SU-DHL-6 (cell line): Measurements from ENCODE around the gene NYAP2.

Experiments
- H2AFZ ChIP-seq: fragments of 200-600 bp; sonication (generic); 2 replicates; pipeline ENCODE4 v1.6.1; 2014; ENCODE audit warnings: low read depth, mild to moderate bottlenecking, moderate library complexity, mixed read lengths, antibody characterized with exemption, low read length; ENCODE audit not compliant: severe bottlenecking
- H3F3A ChIP-seq: fragments of 200-600 bp; shearing (Covaris generic); 2 replicates; pipeline ENCODE4 v1.6.0; 2016; ENCODE audit warnings: antibody characterized with exemption, mild to moderate bottlenecking; ENCODE audit not compliant: insufficient read depth
- H3K27ac ChIP-seq: fragments of 200-600 bp; sonication (generic); 2 replicates; pipeline ENCODE4 v1.5.1; 2016; ENCODE audit warnings: low read depth, mild to moderate bottlenecking, low read length, moderate library complexity, mixed read lengths
- H3K27me3 ChIP-seq: fragments of 200-600 bp; sonication (generic), shearing (Covaris generic); 2 replicates; pipeline ENCODE4 v1.6.0; 2014; ENCODE audit warnings: mild to moderate bottlenecking, low read length
- H3K36me3 ChIP-seq: fragments of 200-600 bp; sonication (generic); 2 replicates; pipeline ENCODE4 v1.6.1; 2014; ENCODE audit warnings: mild to moderate bottlenecking, low read length, mixed read lengths
- H3K4me2 ChIP-seq: fragments of 300-600, 200-600 bp; shearing (Covaris generic), sonication (generic); 2 replicates; pipeline ENCODE4 v1.6.0; 2014; ENCODE audit warnings: low read length, low read depth, mild to moderate bottlenecking; ENCODE audit not compliant: poor library complexity, severe bottlenecking
- H3K4me3 ChIP-seq: fragments of 200-600 bp; sonication (generic); 2 replicates; pipeline ENCODE4 v1.5.1; 2014; ENCODE audit warnings: antibody characterized with exemption, low read length, mild to moderate bottlenecking, mixed read lengths; ENCODE audit not compliant: insufficient read depth, poor library complexity, severe bottlenecking
- H3K79me2 ChIP-seq: fragments of 200-600 bp; sonication (generic); 2 replicates; pipeline ENCODE4 v1.6.1; 2014; ENCODE audit warnings: mild to moderate bottlenecking, low read length, moderate library complexity; ENCODE audit not compliant: insufficient read depth
- H3K9ac ChIP-seq: fragments of 200-600 bp; sonication (generic); 2 replicates; pipeline ENCODE4 v1.7.0; 2014; ENCODE audit warnings: mild to moderate bottlenecking, low read length
- H3K9me2 ChIP-seq: fragments of 200-600 bp; sonication (generic); replicated peaks from 2 replicates; pipeline ENCODE4 v1.6.1; 2014; ENCODE audit warnings: low read length; ENCODE audit not compliant: insufficient read depth
- H3K9me3 ChIP-seq: fragments of 200-600 bp; sonication (generic); 2 replicates; pipeline ENCODE4 v1.6.1; 2014; ENCODE audit warnings: low read length, mixed read lengths; ENCODE audit not compliant: insufficient read depth
- H4K20me1 ChIP-seq: fragments of 200-600 bp; sonication (generic); 2 replicates; pipeline ENCODE4 v1.6.1; 2014; ENCODE audit warnings: low read depth, mild to moderate bottlenecking, antibody characterized with exemption, low read length, moderate library complexity, mixed read lengths
- CTCF ChIP-seq: fragments of 200-600 bp; sonication (generic); IDR thresholded peaks from one replicate; pipeline ENCODE4 v1.5.1; 2017; ENCODE audit warnings: antibody characterized with exemption, mild to moderate bottlenecking, low read length, moderate library complexity; ENCODE audit not compliant: insufficient read depth, poor library complexity, severe bottlenecking
- EZH2phosphoT487 ChIP-seq: fragments of 200-600 bp; sonication (generic), shearing (Covaris generic); conservative IDR thresholded peaks from 2 replicates; pipeline ENCODE4 v1.6.1; 2018; ENCODE audit warnings: mild to moderate bottlenecking, antibody characterized with exemption, low read length, moderate library complexity, mixed read lengths

NYAP2 gene

GRCh38 chr2:225471482-225471881 is 72.0 kb downstream of the NYAP2 start:
- Histone ChIP-seq H3K9ac (no peak overlapping the region), H3K4me3 (no peak overlapping the region), H3K79me2 (no peaks in the 10 kb centered on the region), H3K9me3 (no peaks in the 10 kb centered on the region), H4K20me1 (no peaks in the 10 kb centered on the region), H3K27ac (no peak overlapping the region), H2AFZ (no peak overlapping the region), H3K36me3 (no peaks in the 10 kb centered on the region), H3K27me3 (no peaks in the 10 kb centered on the region), H3K9me2 (no peaks in the 10 kb centered on the region), H3F3A (no peaks in the 10 kb centered on the region), H3K4me2 (no peak overlapping the region)
- no peak for TF ChIP-seq EZH2phosphoT487
- no peak for TF ChIP-seq CTCF

- TF ChIP-seq EZH2phosphoT487, result no peak
- no peak for TF ChIP-seq CTCF
- no peaks in the 10 kb centered on the region for H3K79me2 ChIP-seq
- no peaks in the 10 kb centered on the region for H3K27me3 ChIP-seq
- no peak overlapping the region for H3K9ac ChIP-seq
- no peak overlapping the region for H2AFZ ChIP-seq
- H3K9me3 ChIP-seq, result no peaks in the 10 kb centered on the region
- no peak overlapping the region for H3K4me2 ChIP-seq
- no peak overlapping the region for H3K27ac ChIP-seq
- no peaks in the 10 kb centered on the region for H3K9me2 ChIP-seq
- H4K20me1 ChIP-seq, result no peaks in the 10 kb centered on the region
- H3F3A ChIP-seq, result no peaks in the 10 kb centered on the region
- H3K36me3 ChIP-seq, result no peaks in the 10 kb centered on the region
- no peak overlapping the region for H3K4me3 ChIP-seq
Observed at GRCh38 chr2:225472161-225472560, 72.7 kb downstream of the NYAP2 start.

- no peaks in the 10 kb centered on the region for H3K9me2 ChIP-seq
- H3K4me3 ChIP-seq, result no peak overlapping the region
- no peak overlapping the region for H2AFZ ChIP-seq
- no peak for TF ChIP-seq CTCF
- TF ChIP-seq EZH2phosphoT487, result no peak
- H3K9ac ChIP-seq, result no peak overlapping the region
- H3F3A ChIP-seq, result no peaks in the 10 kb centered on the region
- H3K27me3 ChIP-seq, result no peaks in the 10 kb centered on the region
- H3K79me2 ChIP-seq, result no peaks in the 10 kb centered on the region
- H3K4me2 ChIP-seq, result no peak overlapping the region
- no peak overlapping the region for H3K27ac ChIP-seq
- no peaks in the 10 kb centered on the region for H3K9me3 ChIP-seq
- no peaks in the 10 kb centered on the region for H3K36me3 ChIP-seq
- H4K20me1 ChIP-seq, result no peaks in the 10 kb centered on the region
Observed at GRCh38 chr2:225479386-225479785, 79.9 kb downstream of the NYAP2 start.
